Natural killer cell treated with Interleukin-12 subunit alpha and Interleukin-12 subunit beta and Interleukin-15 and Interleukin-18, amount 100 ng/mL, for 72 hours (primary cell): Measurements from ENCODE around the gene INSRR. TPM values are rescaled to one million over a fixed set of nuclear protein-coding genes. Genes with fewer than 3 reads are reported as not detected.

Experiments used
- ATAC-seq, 2 donors: fragments of 150-1000 bp; cut with Tn5 transposase in 1 of 2; sonication (Bioruptor Pico), chemical (Tn5 transposase) in 1 of 2; 2 replicates each; pipeline ENCODE4 v1.10.0; 2021
- DNase-seq: peaks from one replicate; pipeline ENCODE4 v3.0.0; 2022; ENCODE audit warnings: low spot score
- H3K27ac Mint-ChIP-seq, 2 donors: 1 replicate in 1 of 2; 2 replicates in 1 of 2; pipeline ENCODE4 v1.8.0; 2022; ENCODE audit warnings: mixed read lengths in 2 of 2, mild to moderate bottlenecking in 1 of 2, moderate library complexity in 1 of 2
- H3K27me3 Mint-ChIP-seq, 2 donors: 1 replicate in 1 of 2; 2 replicates in 1 of 2; pipeline ENCODE4 v1.8.0; 2022; ENCODE audit warnings: mixed read lengths in 2 of 2
- H3K36me3 Mint-ChIP-seq: one replicate; pipeline ENCODE4 v1.8.0; 2022; ENCODE audit warnings: mixed read lengths
- H3K4me1 Mint-ChIP-seq, 2 donors: 1 replicate in 1 of 2; 2 replicates in 1 of 2; pipeline ENCODE4 v1.8.0; 2022; ENCODE audit warnings: low read depth in 2 of 2, mixed read lengths in 2 of 2, mild to moderate bottlenecking in 1 of 2
- H3K4me3 Mint-ChIP-seq: one replicate; pipeline ENCODE4 v1.8.0; 2022; ENCODE audit warnings: mixed read lengths
- H3K9me3 Mint-ChIP-seq: 2 replicates; pipeline ENCODE4 v1.8.0; 2022; ENCODE audit warnings: mixed read lengths
- total RNA-seq, 2 donors: library from RNA; stranded (reverse); gene quantifications; one replicate each; pipeline ENCODE4 v1.2.3, GENCODE V29; 2022

The INSRR gene
- total RNA-seq, 2 donors from 2014 or later = 0.14 TPM

DNA sequence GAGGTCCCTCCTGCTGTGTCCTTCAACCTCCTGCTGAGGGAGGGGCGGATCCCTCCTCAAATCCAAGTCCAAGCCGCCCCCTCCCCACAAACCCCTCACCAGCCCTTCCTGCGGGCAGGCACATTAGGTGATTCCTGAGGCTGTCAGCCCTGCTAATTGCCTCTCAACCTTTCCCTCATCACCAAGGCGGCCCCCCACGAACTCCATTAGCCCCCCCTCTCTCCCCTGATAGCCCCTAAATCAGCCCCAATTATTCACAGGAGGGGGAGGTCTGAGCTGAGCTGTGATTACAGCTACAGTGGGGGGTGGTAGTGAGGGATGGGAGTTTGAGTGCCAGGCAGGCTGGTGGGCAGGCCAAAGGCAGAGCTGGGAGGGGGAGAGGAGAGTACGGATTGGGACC lies 28.8 kb upstream of the INSRR start:
- Mint-ChIP-seq H3K36me3 (no peaks in the 10 kb centered on the region), H3K9me3 (no peaks in the 10 kb centered on the region), H3K4me1 (peaks cover 5 to 7% of the 10 kb centered on the region in 2 donors), H3K27me3 (peaks cover 40 to 41% of the 10 kb centered on the region in 2 donors), H3K4me3 (no peak overlapping the region), H3K27ac (no peak overlapping the region)
- DNase-seq = no peak
- no peak for ATAC-seq

DNA sequence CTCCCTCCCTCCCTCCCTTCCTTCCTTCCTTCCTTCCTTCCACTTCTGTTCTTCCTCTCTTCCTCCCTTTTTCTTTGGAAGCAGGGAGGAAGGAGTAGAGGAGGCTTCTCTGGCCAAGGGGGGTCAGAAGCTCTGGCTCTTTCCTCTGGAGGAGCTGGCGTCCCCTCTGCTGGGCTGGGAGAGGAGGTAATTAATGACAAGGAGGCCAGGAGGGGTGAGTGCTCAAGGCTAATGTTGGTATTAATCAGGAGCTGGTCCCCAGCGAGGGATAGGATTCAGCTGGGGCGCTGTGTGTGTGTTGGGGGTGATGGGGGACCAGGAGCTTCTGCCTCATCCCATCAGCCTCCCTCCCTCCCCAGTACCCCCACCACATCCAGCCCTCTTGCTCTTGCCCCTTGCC lies 28.4 kb upstream of the INSRR start:
- H3K36me3 Mint-ChIP-seq = no peaks in the 10 kb centered on the region
- no peak for ATAC-seq
- no peak overlapping the region for H3K27ac Mint-ChIP-seq
- peaks cover 5 to 7% of the 10 kb centered on the region in 2 donors for H3K4me1 Mint-ChIP-seq
- H3K27me3 Mint-ChIP-seq = peaks cover 40 to 41% of the 10 kb centered on the region in 2 donors
- no peaks in the 10 kb centered on the region for H3K9me3 Mint-ChIP-seq
- no peak for DNase-seq
- no peak overlapping the region for H3K4me3 Mint-ChIP-seq

GRCh38 chr1:156886583-156887281 lies 27.8 kb upstream of the INSRR start:
- H3K9me3 Mint-ChIP-seq = no peaks in the 10 kb centered on the region
- ATAC-seq (no peak), DNase-seq (no peak)
- peaks cover 42 to 45% of the 10 kb centered on the region in 2 donors for H3K27me3 Mint-ChIP-seq
- H3K27ac Mint-ChIP-seq = peak overlapping the region in 1 of 2 donors; percentile 21
- peaks cover 5% of the 10 kb centered on the region in 2 donors for H3K4me1 Mint-ChIP-seq
- H3K4me3 Mint-ChIP-seq = no peak overlapping the region
- H3K36me3 Mint-ChIP-seq = no peaks in the 10 kb centered on the region

DNA sequence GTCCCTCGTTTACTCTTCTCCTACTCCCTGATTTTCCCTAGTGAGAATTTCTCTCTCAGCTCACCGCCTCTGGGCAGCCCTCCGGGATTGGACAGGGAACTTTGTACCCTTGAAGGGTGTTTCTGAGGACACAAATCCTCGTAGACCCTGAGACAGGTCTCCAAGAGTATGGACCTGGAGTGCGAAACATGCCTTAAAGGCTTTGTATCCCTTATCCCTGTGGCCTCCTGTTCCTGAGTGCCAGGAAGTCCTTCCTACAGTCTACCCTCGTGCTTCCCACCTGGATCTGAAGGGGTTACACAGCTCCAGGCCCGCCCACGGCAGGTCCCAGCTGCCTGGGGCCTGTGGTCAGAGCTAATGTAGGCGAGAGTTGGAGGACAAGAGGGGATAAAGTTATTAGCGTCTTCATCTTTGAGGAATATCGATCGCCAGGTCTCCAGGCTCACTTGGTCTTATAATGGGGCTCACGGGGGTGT lies 27.0 kb upstream of the INSRR start:
- Mint-ChIP-seq H3K27me3 (peaks cover 37 to 38% of the 10 kb centered on the region in 2 donors), H3K4me3 (no peak overlapping the region), H3K4me1 (peaks cover 4 to 5% of the 10 kb centered on the region in 2 donors), H3K36me3 (no peaks in the 10 kb centered on the region), H3K9me3 (no peaks in the 10 kb centered on the region), H3K27ac (peak overlapping the region in 1 of 2 donors; percentile 21)
- DNase-seq (no peak), ATAC-seq (no peak)

DNA sequence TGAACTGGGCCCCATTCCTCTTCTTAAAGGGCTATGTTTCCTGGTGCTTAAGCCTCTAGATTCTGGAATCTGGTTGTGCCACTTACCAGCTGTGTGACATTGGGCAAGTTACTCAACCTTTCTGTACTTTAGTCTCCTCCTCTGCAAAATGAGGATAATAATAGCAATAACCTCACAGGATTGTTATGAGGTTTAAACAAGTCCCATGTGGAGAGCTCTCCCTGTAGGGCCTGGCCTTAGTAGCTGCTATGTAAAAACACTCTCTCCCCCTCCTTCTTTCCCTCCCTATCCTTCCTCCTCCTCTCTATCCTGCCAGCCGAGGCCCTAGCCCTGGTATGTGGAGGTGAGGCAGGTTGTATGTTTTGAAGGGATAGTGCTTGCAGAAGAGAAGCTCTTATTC lies 26.4 kb upstream of the INSRR start:
- peaks cover 32 to 35% of the 10 kb centered on the region in 2 donors for H3K27me3 Mint-ChIP-seq
- H3K36me3 Mint-ChIP-seq = no peaks in the 10 kb centered on the region
- ATAC-seq (no peak), DNase-seq (no peak)
- no peaks in the 10 kb centered on the region for H3K9me3 Mint-ChIP-seq
- H3K4me1 Mint-ChIP-seq = peaks cover 2 to 3% of the 10 kb centered on the region in 2 donors
- H3K4me3 Mint-ChIP-seq = no peak overlapping the region
- H3K27ac Mint-ChIP-seq = no peak overlapping the region

GRCh38 chr1:156884560-156885184 lies 25.8 kb upstream of the INSRR start:
- DNase-seq (no peak), ATAC-seq (no peak)
- peaks cover 28 to 32% of the 10 kb centered on the region in 2 donors for H3K27me3 Mint-ChIP-seq
- no peaks in the 10 kb centered on the region for H3K4me1 Mint-ChIP-seq
- H3K4me3 Mint-ChIP-seq = no peak overlapping the region
- no peaks in the 10 kb centered on the region for H3K36me3 Mint-ChIP-seq
- no peaks in the 10 kb centered on the region for H3K9me3 Mint-ChIP-seq
- no peak overlapping the region for H3K27ac Mint-ChIP-seq

DNA sequence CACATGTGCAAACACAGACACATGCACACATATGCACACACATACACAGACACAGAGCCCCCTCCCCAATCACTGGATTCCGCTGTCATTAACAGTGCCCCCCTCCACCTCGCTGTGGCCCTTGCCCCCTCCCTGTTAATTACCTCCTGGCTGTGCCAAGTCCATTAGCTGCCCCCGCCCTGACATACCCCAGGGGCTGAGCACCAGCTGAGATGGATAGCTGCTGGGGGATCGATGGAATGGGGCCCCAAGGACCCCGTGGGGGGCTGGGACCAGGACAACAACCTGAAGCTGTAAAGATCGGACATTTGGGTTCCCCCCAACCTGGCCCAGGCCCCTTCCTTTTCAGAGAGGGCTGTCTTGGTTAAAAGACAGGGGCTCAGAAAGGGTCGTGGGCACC lies 25.0 kb upstream of the INSRR start:
- DNase-seq (no peak), ATAC-seq (no peak)
- Mint-ChIP-seq H3K9me3 (no peaks in the 10 kb centered on the region), H3K4me1 (no peaks in the 10 kb centered on the region), H3K27ac (no peak overlapping the region), H3K27me3 (peaks cover 21 to 30% of the 10 kb centered on the region in 2 donors), H3K4me3 (no peak overlapping the region), H3K36me3 (no peaks in the 10 kb centered on the region)

- H3K36me3 Mint-ChIP-seq = no peaks in the 10 kb centered on the region
- H3K27ac Mint-ChIP-seq = no peak overlapping the region
- H3K9me3 Mint-ChIP-seq = no peaks in the 10 kb centered on the region
- H3K4me3 Mint-ChIP-seq = no peak overlapping the region
- no peak for ATAC-seq
- DNase-seq = no peak
- H3K27me3 Mint-ChIP-seq = peaks cover 16 to 33% of the 10 kb centered on the region in 2 donors
- no peaks in the 10 kb centered on the region for H3K4me1 Mint-ChIP-seq
Measured at GRCh38 chr1:156882543-156882942, 23.6 kb upstream of the INSRR start.

- no peaks in the 10 kb centered on the region for H3K36me3 Mint-ChIP-seq
- H3K27me3 Mint-ChIP-seq = peaks cover 14 to 31% of the 10 kb centered on the region in 2 donors
- H3K9me3 Mint-ChIP-seq = no peaks in the 10 kb centered on the region
- no peak for ATAC-seq
- no peak overlapping the region for H3K27ac Mint-ChIP-seq
- no peaks in the 10 kb centered on the region for H3K4me1 Mint-ChIP-seq
- no peak overlapping the region for H3K4me3 Mint-ChIP-seq
- DNase-seq = no peak
Measured at GRCh38 chr1:156881663-156882062, 22.7 kb upstream of the INSRR start.

- no peak overlapping the region for H3K4me3 Mint-ChIP-seq
- DNase-seq (no peak), ATAC-seq (no peak)
- H3K27me3 Mint-ChIP-seq = peaks cover 9 to 29% of the 10 kb centered on the region in 2 donors
- no peaks in the 10 kb centered on the region for H3K4me1 Mint-ChIP-seq
- no peaks in the 10 kb centered on the region for H3K36me3 Mint-ChIP-seq
- H3K27ac Mint-ChIP-seq = no peak overlapping the region
- H3K9me3 Mint-ChIP-seq = no peaks in the 10 kb centered on the region
Measured at GRCh38 chr1:156881101-156881500, 22.2 kb upstream of the INSRR start.

DNA sequence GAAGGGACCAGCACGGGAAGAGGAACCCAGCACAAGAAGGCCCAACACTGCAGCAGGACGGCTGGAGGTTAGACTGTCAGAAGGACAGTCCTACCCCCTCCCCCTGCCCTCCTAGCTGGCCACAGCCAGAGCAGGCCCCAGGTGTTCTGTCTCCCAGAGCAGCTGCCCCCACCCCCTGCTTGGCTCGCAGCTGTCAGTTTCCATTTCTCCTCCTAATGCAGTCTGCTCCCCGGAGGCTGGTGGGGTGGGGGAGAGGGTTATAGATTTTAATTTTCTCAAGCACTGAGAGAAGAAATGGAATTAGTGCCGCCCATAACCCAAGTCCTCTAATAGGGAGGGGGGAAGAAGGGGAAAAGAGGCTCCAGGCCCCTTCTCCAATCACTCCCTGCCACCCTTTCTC lies 21.6 kb upstream of the INSRR start:
- ATAC-seq (no peak), DNase-seq (no peak)
- H3K27me3 Mint-ChIP-seq = peaks cover 8 to 27% of the 10 kb centered on the region in 2 donors
- no peak overlapping the region for H3K27ac Mint-ChIP-seq
- no peaks in the 10 kb centered on the region for H3K36me3 Mint-ChIP-seq
- H3K9me3 Mint-ChIP-seq = no peaks in the 10 kb centered on the region
- no peak overlapping the region for H3K4me3 Mint-ChIP-seq
- no peaks in the 10 kb centered on the region for H3K4me1 Mint-ChIP-seq

- Mint-ChIP-seq H3K4me3 (no peak overlapping the region), H3K4me1 (no peaks in the 10 kb centered on the region), H3K27me3 (peaks cover 12 to 29% of the 10 kb centered on the region in 2 donors), H3K36me3 (no peaks in the 10 kb centered on the region), H3K27ac (no peak overlapping the region), H3K9me3 (no peaks in the 10 kb centered on the region)
- ATAC-seq (no peak), DNase-seq (no peak)
Measured at GRCh38 chr1:156879876-156880275, 21.0 kb upstream of the INSRR start.

GRCh38 chr1:156877433-156878170 lies 18.7 kb upstream of the INSRR start:
- Mint-ChIP-seq H3K4me3 (no peak overlapping the region), H3K9me3 (no peaks in the 10 kb centered on the region), H3K27ac (no peak overlapping the region), H3K4me1 (no peaks in the 10 kb centered on the region), H3K36me3 (no peaks in the 10 kb centered on the region), H3K27me3 (peaks cover 16 to 25% of the 10 kb centered on the region in 2 donors)
- peak in 1 of 2 donors; percentile 24 for ATAC-seq
- DNase-seq = no peak

DNA sequence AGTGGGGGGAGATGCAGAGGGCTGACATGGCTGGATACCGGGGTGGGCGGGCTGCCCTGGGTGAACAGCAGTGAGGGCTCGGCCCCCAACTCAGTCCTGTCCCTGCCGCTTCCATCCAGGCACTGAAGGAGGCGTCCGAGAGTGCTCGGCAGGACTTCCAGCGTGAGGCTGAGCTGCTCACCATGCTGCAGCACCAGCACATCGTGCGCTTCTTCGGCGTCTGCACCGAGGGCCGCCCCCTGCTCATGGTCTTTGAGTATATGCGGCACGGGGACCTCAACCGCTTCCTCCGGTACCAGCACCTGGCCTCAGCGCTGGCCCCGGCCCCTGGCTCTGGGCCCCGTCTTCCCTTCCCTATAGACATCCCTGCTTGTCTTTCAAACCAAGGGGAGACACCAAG lies 17.4 kb upstream of the INSRR start:
- H3K4me3 Mint-ChIP-seq = no peak overlapping the region
- no peak overlapping the region for H3K27ac Mint-ChIP-seq
- DNase-seq (no peak), ATAC-seq (no peak)
- H3K36me3 Mint-ChIP-seq = no peaks in the 10 kb centered on the region
- peaks cover 8 to 20% of the 10 kb centered on the region in 2 donors for H3K27me3 Mint-ChIP-seq
- H3K4me1 Mint-ChIP-seq = no peaks in the 10 kb centered on the region
- H3K9me3 Mint-ChIP-seq = no peaks in the 10 kb centered on the region
